NCI-H2029 (cell line): ENCODE data around the gene TMEM89.

ENCODE experiments used
- DNase-seq: peaks from one replicate; lab custom pipeline; 2025; lab: John Stamatoyannopoulos, UW

The TMEM89 gene

DNA sequence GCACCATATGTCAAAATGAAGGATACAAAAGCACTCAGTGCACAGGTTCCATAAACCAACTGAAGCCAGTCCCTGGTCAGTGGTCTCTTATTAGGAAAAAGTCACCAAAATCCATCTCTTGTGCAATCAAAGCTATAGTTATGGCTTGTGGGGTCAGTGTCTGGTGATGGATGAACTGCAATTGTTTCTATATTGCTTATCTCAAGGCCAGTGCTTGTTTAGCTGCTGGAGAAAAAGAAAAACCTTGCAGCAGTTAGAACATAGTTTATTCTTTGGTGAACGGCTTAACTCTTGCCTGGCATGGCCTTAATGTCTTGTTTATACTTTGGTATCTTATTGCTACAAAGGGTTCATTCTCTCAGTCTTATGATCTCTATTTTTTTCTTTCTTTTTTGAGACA, 9.3 kb downstream of the TMEM89 start:
- DNase-seq = no peak

DNA sequence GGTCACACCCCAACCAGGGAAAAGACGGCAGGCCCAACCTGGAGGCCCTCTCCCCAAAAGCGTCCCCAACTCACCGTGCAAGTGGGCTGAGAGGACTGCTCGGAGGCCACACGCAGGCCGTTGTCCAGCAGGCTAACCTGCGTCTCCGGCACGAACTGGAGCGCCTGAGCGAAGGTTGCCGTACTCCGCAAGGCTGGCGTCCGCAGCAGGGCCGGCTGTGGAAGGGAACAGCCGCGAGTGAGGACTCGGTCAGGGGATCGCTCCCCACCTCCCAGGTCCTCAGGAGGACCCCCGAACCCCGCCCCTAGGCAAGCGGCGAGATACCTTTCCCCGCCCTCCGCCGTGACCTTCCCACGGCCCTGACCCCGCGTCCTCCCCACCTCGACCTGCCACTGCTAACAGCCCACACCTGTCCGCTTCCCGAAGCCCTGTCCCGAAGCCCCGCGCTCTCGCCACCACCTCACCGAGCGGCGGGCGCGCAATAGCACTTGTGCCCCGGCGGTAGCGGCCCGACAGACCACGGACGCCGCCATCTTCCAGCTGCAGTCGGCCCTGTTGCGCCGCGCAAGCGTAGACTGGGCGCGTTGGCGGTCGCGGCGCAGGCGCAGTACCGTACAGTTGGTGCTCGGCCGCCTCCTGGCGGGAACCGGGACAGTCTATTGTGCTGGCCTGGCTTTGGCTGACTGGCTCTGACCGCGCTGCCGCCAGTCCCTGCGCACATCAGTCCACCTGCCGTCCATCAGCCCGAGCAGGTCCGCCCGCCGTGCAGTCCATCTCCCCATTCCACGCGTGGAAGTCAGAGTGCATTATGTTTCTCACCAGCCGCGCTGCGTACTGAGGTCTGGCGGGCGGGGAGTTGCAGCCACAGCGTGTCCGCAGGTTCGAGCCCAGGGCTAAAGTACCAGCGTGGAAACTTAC, 12.2 kb downstream of the TMEM89 start, which contains the start of gene UQCRC1:
Gene UQCRC1, minus strand, starts transcription at position 559 of the 918 bp plus-strand sequence. Its CDS starts 26 bp downstream, at position 533.
- DNase-seq = peak; percentile 85

GRCh38 chr3:48607519-48607918, 14.1 kb downstream of the TMEM89 start:
- no peak for DNase-seq

DNA sequence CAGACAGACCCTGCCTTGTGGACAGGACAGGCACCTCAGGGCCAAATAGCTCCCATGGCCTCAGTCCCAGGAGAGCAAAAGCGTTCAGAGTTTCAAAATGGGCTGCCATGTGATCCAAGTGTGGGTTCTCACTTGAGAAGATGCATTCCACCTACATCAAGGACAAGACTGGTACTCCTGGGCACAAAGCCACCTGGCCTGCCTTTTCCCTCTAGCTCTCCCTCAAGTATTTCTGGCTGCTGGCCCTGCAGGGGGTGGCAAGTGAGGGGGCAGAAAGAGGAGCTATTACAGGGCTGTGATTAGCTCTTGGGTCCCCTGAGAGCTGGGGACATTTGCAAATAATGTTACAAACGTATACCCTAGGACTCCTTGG, 20.0 kb downstream of the TMEM89 start:
- no peak for DNase-seq

GRCh38 chr3:48600711-48601621, 20.6 kb downstream of the TMEM89 start:
- no peak for DNase-seq

- no peak for DNase-seq
These were observed 21.9 kb downstream of the TMEM89 start for GRCh38 chr3:48599509-48600285.

- DNase-seq = no peak
These were observed 22.5 kb downstream of the TMEM89 start for GRCh38 chr3:48599077-48599501.

DNA sequence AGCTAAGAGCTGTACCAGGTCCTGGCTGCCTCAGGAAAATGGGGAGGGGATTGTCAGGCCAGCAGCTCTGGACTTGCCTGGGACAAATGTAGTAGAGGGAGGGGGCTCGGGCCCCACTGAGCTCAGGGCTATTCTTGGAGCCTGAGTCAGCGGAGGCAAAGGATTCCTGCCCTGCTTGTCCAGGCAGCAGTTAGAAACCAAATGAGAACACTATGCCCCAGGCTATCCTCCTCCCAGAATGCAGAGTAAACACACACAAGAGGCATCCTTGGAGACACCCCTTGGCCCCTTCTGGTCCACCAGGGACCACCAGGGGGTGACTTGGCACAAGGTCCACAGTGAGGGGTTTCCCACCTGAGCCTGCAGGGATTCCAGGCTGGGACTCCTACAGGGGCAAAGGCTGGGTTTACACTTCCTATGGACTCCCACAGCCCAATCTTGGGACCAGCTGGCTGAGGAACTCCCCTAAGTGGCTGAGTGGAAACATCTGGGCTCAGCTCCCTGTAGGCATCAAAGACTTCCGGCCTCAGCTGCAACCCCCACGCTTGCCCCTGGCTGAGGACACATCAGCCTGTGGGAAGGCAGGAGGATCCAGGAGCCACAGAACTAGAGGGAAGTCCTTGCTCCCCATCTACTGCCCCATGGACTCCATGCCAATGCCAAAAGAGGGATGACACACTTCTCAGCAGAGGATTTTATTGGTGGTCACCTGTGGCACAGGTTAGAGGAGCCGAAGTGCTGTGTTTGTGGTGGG, 23.1 kb downstream of the TMEM89 start:
- DNase-seq = no peak

GRCh38 chr3:48597408-48597800, 24.2 kb downstream of the TMEM89 start:
- DNase-seq = no peak

- DNase-seq = no peak
These were observed 24.7 kb downstream of the TMEM89 start for GRCh38 chr3:48596676-48597407.

- no peak for DNase-seq
These were observed 25.4 kb downstream of the TMEM89 start for GRCh38 chr3:48596157-48596556.

DNA sequence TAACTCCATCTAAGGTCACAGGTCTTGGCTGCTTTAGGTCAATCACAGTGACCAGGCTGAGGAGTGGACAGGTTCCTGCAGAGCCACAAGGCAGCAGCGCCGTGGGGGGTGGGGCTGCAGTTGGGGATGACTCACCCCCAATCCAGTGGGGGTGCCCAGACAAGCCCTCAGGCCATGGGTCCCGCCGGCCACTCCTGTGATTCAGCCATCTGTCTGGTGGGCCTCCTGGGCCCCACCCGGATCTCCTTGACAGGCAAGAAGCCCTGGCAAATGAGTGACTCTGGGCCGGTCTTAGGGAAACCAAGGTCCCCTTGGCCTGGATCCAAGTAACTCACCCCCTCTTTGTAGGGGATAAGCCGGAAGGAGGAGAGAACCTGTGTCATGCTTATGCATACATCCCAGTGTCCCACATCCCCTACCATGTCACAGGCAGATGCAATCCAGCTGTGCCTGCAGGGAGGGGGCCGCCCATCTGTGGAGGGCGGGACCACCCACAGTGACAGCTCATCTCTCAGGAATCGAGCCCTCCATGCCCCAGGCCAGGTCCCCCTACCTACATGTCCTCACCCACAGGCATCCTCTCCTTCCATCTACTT, 25.9 kb downstream of the TMEM89 start:
- DNase-seq = no peak

- no peak for DNase-seq
These were observed 26.5 kb downstream of the TMEM89 start, which contains the start of gene COL7A1 for GRCh38 chr3:48595075-48595525. COL7A1 (minus strand) TSS chr3:48595329; CDS start chr3:48595159, 170 bp downstream.

- DNase-seq = no peak
These were observed 27.0 kb downstream of the TMEM89 start for GRCh38 chr3:48594417-48595049.

DNA sequence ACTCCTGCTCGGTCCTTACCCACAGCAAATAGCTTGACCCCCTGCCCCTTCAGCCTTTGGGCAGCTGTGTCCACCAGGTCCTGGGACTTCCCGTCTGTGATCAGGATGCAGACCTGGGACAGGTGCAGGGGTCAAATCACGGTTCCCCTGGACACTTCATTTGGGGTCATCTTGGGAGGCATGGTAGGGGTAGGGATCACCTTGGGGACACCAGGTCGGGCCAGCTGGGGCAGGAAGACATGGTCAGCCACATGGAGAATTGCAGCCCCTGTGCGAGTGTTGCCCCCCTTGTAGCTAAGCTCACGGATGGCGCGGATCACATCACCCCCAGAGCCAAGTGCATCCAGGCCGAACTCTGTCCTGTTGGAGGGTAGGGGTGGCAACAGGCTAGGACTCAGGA, 28.2 kb downstream of the TMEM89 start:
- no peak for DNase-seq

- no peak for DNase-seq
These were observed 29.0 kb downstream of the TMEM89 start for GRCh38 chr3:48592519-48593087.

GRCh38 chr3:48591886-48592518, 29.6 kb downstream of the TMEM89 start:
- DNase-seq = no peak

DNA sequence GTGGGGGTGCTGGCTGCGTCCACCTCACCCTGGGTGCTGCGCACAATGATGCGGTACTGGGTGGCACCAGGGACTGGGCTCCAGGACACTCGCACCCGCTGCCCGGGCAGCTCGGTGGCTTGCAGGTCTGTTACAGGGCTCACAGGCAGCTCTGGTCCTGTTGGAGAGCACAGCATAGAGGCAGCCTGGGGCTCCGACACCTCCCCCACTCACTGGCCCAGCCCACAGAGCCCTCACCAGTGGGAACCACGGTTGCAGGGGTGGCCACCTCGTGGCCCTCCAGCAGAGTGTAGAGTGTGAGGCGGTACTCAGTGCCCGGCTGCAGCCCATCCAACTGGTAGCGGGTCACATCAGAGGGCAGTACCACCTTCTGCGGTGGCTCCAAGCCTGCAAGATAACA, 30.1 kb downstream of the TMEM89 start:
- no peak for DNase-seq

- no peak for DNase-seq
These were observed 33.3 kb downstream of the TMEM89 start for GRCh38 chr3:48588230-48588629.
